GM19467 (cell line): ENCODE data around the gene FXYD6.

Source experiments
- ATAC-seq: cut with Tn5 transposase; IDR thresholded peaks from one replicate; pipeline ENCODE4 v1.9.1; 2021; ENCODE audit warnings: mild to moderate bottlenecking, moderate library complexity; ENCODE audit not compliant: unreplicated experiment

Gene FXYD6

GRCh38 chr11:117851852-117852251 is 24.6 kb downstream of the FXYD6 start:
- no peak for ATAC-seq

GRCh38 chr11:117851106-117851505 is 25.4 kb downstream of the FXYD6 start:
- ATAC-seq = no peak

GRCh38 chr11:117849781-117850414 is 26.6 kb downstream of the FXYD6 start:
- no peak for ATAC-seq

GRCh38 chr11:117843666-117844484 is 32.6 kb downstream of the FXYD6 start:
- ATAC-seq = no peak

- ATAC-seq = no peak
These were observed 34.1 kb downstream of the FXYD6 start for GRCh38 chr11:117842131-117842941.

GRCh38 chr11:117841551-117842031 is 34.9 kb downstream of the FXYD6 start:
- ATAC-seq = no peak

- no peak for ATAC-seq
These were observed 35.4 kb downstream of the FXYD6 start for GRCh38 chr11:117840881-117841550.

- ATAC-seq = no peak
These were observed 36.3 kb downstream of the FXYD6 start for GRCh38 chr11:117839936-117840813.

- ATAC-seq = no peak
These were observed 37.0 kb downstream of the FXYD6 start for GRCh38 chr11:117839380-117839881.

- no peak for ATAC-seq
These were observed 37.6 kb downstream of the FXYD6 start for GRCh38 chr11:117838901-117839300.

- no peak for ATAC-seq
These were observed 38.7 kb downstream of the FXYD6 start for GRCh38 chr11:117837791-117838190.

GRCh38 chr11:117837070-117837776 is 39.2 kb downstream of the FXYD6 start:
- ATAC-seq = no peak

GRCh38 chr11:117836077-117836960 is 40.1 kb downstream of the FXYD6 start:
- ATAC-seq = no peak

- no peak for ATAC-seq
These were observed 40.9 kb downstream of the FXYD6 start for GRCh38 chr11:117835576-117835975.

- ATAC-seq = no peak
These were observed 41.5 kb downstream of the FXYD6 start for GRCh38 chr11:117834838-117835443.

GRCh38 chr11:117834068-117834810 is 42.2 kb downstream of the FXYD6 start:
- no peak for ATAC-seq

- no peak for ATAC-seq
These were observed 43.0 kb downstream of the FXYD6 start for GRCh38 chr11:117833401-117833891.
